ENCODE data around the gene CENPH. TPM values are rescaled to one million over a fixed set of nuclear protein-coding genes. Genes with fewer than 3 reads are reported as not detected.

Gene CENPH
- polyA plus RNA-seq, 2 of the 4 experiments (the other 2 are of a cell fraction) = 26.7 to 35.2 TPM

Small RNA genes lying within 50 kb of the gene (small RNA-seq; reads per million reads assigned to genes)
- gene SNORA50D = 0 reads per million in 6 experiments

Other genes with a start within 250 kb of the CENPH start
- 74.6 and 79.8 TPM in 2 replicates for gene SLC30A5, start 95.6 kb upstream of the CENPH start, polyA plus RNA-seq (2011; rRNA removed)
- 51.2 to 53.3 TPM (median 52.2 TPM) in 3 replicates for gene SLC30A5, start 95.6 kb upstream of the CENPH start, polyA plus RNA-seq (2017; fragmentation: RNase III; extraction: RNeasy Plus Mini Kit Qiagen cat#74134 plus additional on column Dnase treatment)
- 196 and 236 TPM in 2 replicates for gene CCNB1, start 22.4 kb upstream of the CENPH start, polyA plus RNA-seq (2011; rRNA removed)
- 300 to 327 TPM (median 311 TPM) in 3 replicates for gene CCNB1, start 22.4 kb upstream of the CENPH start, polyA plus RNA-seq (2017; fragmentation: RNase III; extraction: RNeasy Plus Mini Kit Qiagen cat#74134 plus additional on column Dnase treatment)
- gene CDK7, start 45.3 kb downstream of the CENPH start, polyA plus RNA-seq (2011; rRNA removed) = 115 and 118 TPM in 2 replicates
- gene CDK7, start 45.3 kb downstream of the CENPH start, polyA plus RNA-seq (2017; fragmentation: RNase III; extraction: RNeasy Plus Mini Kit Qiagen cat#74134 plus additional on column Dnase treatment) = 62.7 to 66.4 TPM (median 63.6 TPM) in 3 replicates
- 6.6 and 8.8 TPM in 2 replicates for gene CCDC125, start 143.2 kb downstream of the CENPH start, polyA plus RNA-seq (2011; rRNA removed)
- 4.7 to 4.9 TPM (median 4.8 TPM) in 3 replicates for gene CCDC125, start 143.2 kb downstream of the CENPH start, polyA plus RNA-seq (2017; fragmentation: RNase III; extraction: RNeasy Plus Mini Kit Qiagen cat#74134 plus additional on column Dnase treatment)
- gene AK6, start 179.9 kb downstream of the CENPH start, polyA plus RNA-seq (2011; rRNA removed) = 68.8 and 108 TPM in 2 replicates
- 83.4 to 86.6 TPM (median 85.3 TPM) in 3 replicates for gene AK6, start 179.9 kb downstream of the CENPH start, polyA plus RNA-seq (2017; fragmentation: RNase III; extraction: RNeasy Plus Mini Kit Qiagen cat#74134 plus additional on column Dnase treatment)
- gene TAF9, start 179.9 kb downstream of the CENPH start, polyA plus RNA-seq (2011; rRNA removed) = 256 and 269 TPM in 2 replicates
- 112 to 123 TPM (median 118 TPM) in 3 replicates for gene TAF9, start 179.9 kb downstream of the CENPH start, polyA plus RNA-seq (2017; fragmentation: RNase III; extraction: RNeasy Plus Mini Kit Qiagen cat#74134 plus additional on column Dnase treatment)
- 24.3 TPM in 2 replicates for gene RAD17, start 180.2 kb downstream of the CENPH start, polyA plus RNA-seq (2011; rRNA removed)
- gene RAD17, start 180.2 kb downstream of the CENPH start, polyA plus RNA-seq (2017; fragmentation: RNase III; extraction: RNeasy Plus Mini Kit Qiagen cat#74134 plus additional on column Dnase treatment) = 12.8 to 13.3 TPM (median 13.2 TPM) in 3 replicates
- gene MARVELD2, start 225.5 kb downstream of the CENPH start, polyA plus RNA-seq (2011; rRNA removed) = 9.3 and 10.2 TPM in 2 replicates
- gene MARVELD2, start 225.5 kb downstream of the CENPH start, polyA plus RNA-seq (2017; fragmentation: RNase III; extraction: RNeasy Plus Mini Kit Qiagen cat#74134 plus additional on column Dnase treatment) = 2.3 to 2.9 TPM (median 2.3 TPM) in 3 replicates